ENCODE results near the gene GFI1B.

- TF ChIP-seq EZH2phosphoT487 (IDR thresholded peaks at IDR 0.05; ENCODE audit: borderline replicate concordance) (no peak), CTCF (conservative IDR thresholded peaks at IDR 0.05; ENCODE audit: low read length) (no peak)
These were observed 10.5 kb downstream of the GFI1B start for GRCh38 chr9:132989014-132989310.

Measured in Loucy (cell line).